Mesenchymal stem cell (in vitro differentiated cells and primary cell): ENCODE data around the gene RAP1GAP.

ENCODE experiments used
- DNase-seq: peaks from one replicate; pipeline ENCODE4 v3.0.0-alpha.2; 2013
- H2AFZ ChIP-seq: one replicate; pipeline ENCODE4 v1.6.1; 2013; ENCODE audit warnings: low read depth, mild to moderate bottlenecking, control low read depth, inconsistent platforms, low read length, moderate library complexity
- H2AK5ac ChIP-seq: 2 replicates; pipeline ENCODE4 v1.6.1; 2013; ENCODE audit warnings: low read length, moderate library complexity, mild to moderate bottlenecking, inconsistent platforms; ENCODE audit not compliant: severe bottlenecking
- H2BK120ac ChIP-seq: one replicate; pipeline ENCODE4 v1.6.1; 2013; ENCODE audit warnings: low read depth, mild to moderate bottlenecking, inconsistent platforms, low read length, moderate library complexity
- H2BK12ac ChIP-seq, 2 experiments: one replicate each; pipeline ENCODE4 v1.6.1; 2013; ENCODE audit warnings: inconsistent platforms in 2 of 2, low read length in 2 of 2, mild to moderate bottlenecking in 2 of 2, moderate library complexity in 2 of 2, control low read depth in 1 of 2
- H2BK15ac ChIP-seq: one replicate; pipeline ENCODE4 v1.6.1; 2013; ENCODE audit warnings: mild to moderate bottlenecking, low read depth, inconsistent platforms; ENCODE audit not compliant: poor library complexity, severe bottlenecking
- H2BK5ac ChIP-seq: 2 replicates; pipeline ENCODE4 v1.6.1; 2013; ENCODE audit warnings: low read depth, mild to moderate bottlenecking, low read length, control low read depth, inconsistent platforms; ENCODE audit not compliant: poor library complexity, severe bottlenecking
- H3K14ac ChIP-seq, 2 experiments: one replicate each; pipeline ENCODE4 v1.6.1; 2013; ENCODE audit warnings: inconsistent platforms in 2 of 2, low read length in 2 of 2, control low read depth in 1 of 2, mild to moderate bottlenecking in 1 of 2, moderate library complexity in 1 of 2
- H3K18ac ChIP-seq, 2 experiments: one replicate each; pipeline ENCODE4 v1.6.1; 2013; ENCODE audit warnings: inconsistent platforms in 2 of 2, low read length in 2 of 2, control low read depth in 1 of 2, low read depth in 1 of 2, mild to moderate bottlenecking in 1 of 2
- H3K23ac ChIP-seq, 2 experiments: one replicate each; pipeline ENCODE4 v1.6.1; 2013; ENCODE audit warnings: inconsistent platforms in 2 of 2, low read length in 2 of 2, mild to moderate bottlenecking in 2 of 2, moderate library complexity in 2 of 2, control low read depth in 1 of 2
- H3K27ac ChIP-seq: 2 replicates; pipeline ENCODE4 v1.5.1; 2013; ENCODE audit warnings: mild to moderate bottlenecking, moderate library complexity, low read length, control low read depth, inconsistent platforms; ENCODE audit not compliant: poor library complexity, severe bottlenecking
- H3K27me3 ChIP-seq, 2 experiments: 2 replicates each; pipeline versions ENCODE4 v1.6.1 to v1.7.0; 2013; ENCODE audit warnings: low read length in 2 of 2, mild to moderate bottlenecking in 2 of 2, moderate library complexity in 2 of 2, control low read depth in 1 of 2, inconsistent platforms in 1 of 2; ENCODE audit not compliant: control insufficient read depth in 1 of 2, insufficient read depth in 1 of 2
- H3K36me3 ChIP-seq, 2 experiments: 2 replicates each; pipeline versions ENCODE4 v1.6.1 to v1.7.0; 2013; ENCODE audit warnings: low read length in 2 of 2, control low read depth in 1 of 2, inconsistent platforms in 1 of 2, low read depth in 1 of 2, mild to moderate bottlenecking in 1 of 2; ENCODE audit not compliant: insufficient read depth in 2 of 2, control insufficient read depth in 1 of 2
- H3K4ac ChIP-seq, 2 experiments: one replicate each; pipeline ENCODE4 v1.6.1; 2013; ENCODE audit warnings: inconsistent platforms in 2 of 2, low read length in 2 of 2, mild to moderate bottlenecking in 2 of 2, moderate library complexity in 2 of 2, control low read depth in 1 of 2, low read depth in 1 of 2
- H3K4me1 ChIP-seq: 2 replicates; pipeline ENCODE4 v1.6.1; 2013; ENCODE audit warnings: low read depth, low read length, control low read depth; ENCODE audit not compliant: control insufficient read depth, insufficient read depth
- H3K4me2 ChIP-seq: 2 replicates; pipeline ENCODE4 v1.6.1; 2013; ENCODE audit warnings: low read length, mild to moderate bottlenecking, inconsistent platforms; ENCODE audit not compliant: poor library complexity, severe bottlenecking
- H3K4me3 ChIP-seq, 2 experiments: 2 replicates each; pipeline versions ENCODE4 v1.5.1 to v1.7.0; 2013; ENCODE audit warnings: low read length in 2 of 2, mild to moderate bottlenecking in 2 of 2, control low read depth in 1 of 2, low read depth in 1 of 2; ENCODE audit not compliant: insufficient read depth in 1 of 2
- H3K79me1 ChIP-seq: replicated peaks from 2 replicates; pipeline ENCODE4 v1.6.1; 2013; ENCODE audit warnings: mild to moderate bottlenecking, control low read depth, low read length, inconsistent platforms; ENCODE audit not compliant: poor library complexity, severe bottlenecking
- H3K9ac ChIP-seq: 2 replicates; pipeline ENCODE4 v1.7.0; 2013; ENCODE audit warnings: mild to moderate bottlenecking, low read length, moderate library complexity
- H3K9me3 ChIP-seq: 2 replicates; pipeline ENCODE4 v1.7.0; 2013; ENCODE audit warnings: mild to moderate bottlenecking, low read length; ENCODE audit not compliant: control insufficient read depth
- H4K8ac ChIP-seq: one replicate; pipeline ENCODE4 v1.6.1; 2013; ENCODE audit warnings: inconsistent platforms, mild to moderate bottlenecking, low read length, moderate library complexity
- H4K91ac ChIP-seq: one replicate; pipeline ENCODE4 v1.6.1; 2013; ENCODE audit warnings: mild to moderate bottlenecking, low read length, inconsistent platforms
- WGBS: methylation state at CpG from one replicate; pipeline ENCODE4 v1.1.7; 2013; ENCODE audit warnings: mixed read lengths; 5-methylcytosine and 5-hydroxymethylcytosine counted together

Gene RAP1GAP

DNA sequence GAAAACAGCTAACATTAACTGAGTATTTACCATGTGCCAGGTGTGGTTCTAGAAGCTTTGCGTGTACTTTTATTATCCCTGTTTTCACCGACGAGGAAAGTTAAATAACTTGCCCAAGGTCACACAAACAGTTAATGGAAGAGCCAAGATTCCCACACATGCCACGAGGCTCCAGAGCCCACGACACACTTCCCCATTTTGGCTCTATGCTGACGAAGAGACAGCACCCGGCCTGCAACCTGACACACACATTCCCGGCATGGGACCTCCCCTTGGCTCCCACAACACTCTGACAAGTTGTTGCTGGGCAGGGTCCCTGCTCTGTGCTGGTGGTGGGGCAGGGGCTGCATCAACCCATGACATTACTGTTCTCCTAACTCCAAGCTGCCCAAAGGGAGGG, 52.8 kb downstream of the RAP1GAP start:
- Histone ChIP-seq H3K9ac (no peak overlapping the region), H4K91ac (no peak overlapping the region), H2BK12ac (no peak overlapping the region), H2AFZ (no peak overlapping the region), H2BK5ac (no peak overlapping the region), H2BK120ac (no peak overlapping the region), H3K9me3 (no peaks in the 10 kb centered on the region), H3K23ac (no peak overlapping the region), H3K14ac (no peak overlapping the region), H3K27ac (no peak overlapping the region), H3K27me3 (peaks cover 31 to 77% of the 10 kb centered on the region in 2 experiments), H2AK5ac (no peak overlapping the region), H3K4me3 (no peak overlapping the region), H3K18ac (no peak overlapping the region), H4K8ac (no peak overlapping the region), H3K4ac (no peak overlapping the region), H3K4me2 (no peak overlapping the region), H2BK15ac (no peak overlapping the region), H3K79me1 (no peaks in the 10 kb centered on the region), H3K4me1 (peaks cover 9% of the 10 kb centered on the region), H3K36me3 (peaks cover 0 to 9% of the 10 kb centered on the region in 2 experiments)
- 75% methylated on average over 8 of the region's 8 CpGs for WGBS
- no peak for DNase-seq

DNA sequence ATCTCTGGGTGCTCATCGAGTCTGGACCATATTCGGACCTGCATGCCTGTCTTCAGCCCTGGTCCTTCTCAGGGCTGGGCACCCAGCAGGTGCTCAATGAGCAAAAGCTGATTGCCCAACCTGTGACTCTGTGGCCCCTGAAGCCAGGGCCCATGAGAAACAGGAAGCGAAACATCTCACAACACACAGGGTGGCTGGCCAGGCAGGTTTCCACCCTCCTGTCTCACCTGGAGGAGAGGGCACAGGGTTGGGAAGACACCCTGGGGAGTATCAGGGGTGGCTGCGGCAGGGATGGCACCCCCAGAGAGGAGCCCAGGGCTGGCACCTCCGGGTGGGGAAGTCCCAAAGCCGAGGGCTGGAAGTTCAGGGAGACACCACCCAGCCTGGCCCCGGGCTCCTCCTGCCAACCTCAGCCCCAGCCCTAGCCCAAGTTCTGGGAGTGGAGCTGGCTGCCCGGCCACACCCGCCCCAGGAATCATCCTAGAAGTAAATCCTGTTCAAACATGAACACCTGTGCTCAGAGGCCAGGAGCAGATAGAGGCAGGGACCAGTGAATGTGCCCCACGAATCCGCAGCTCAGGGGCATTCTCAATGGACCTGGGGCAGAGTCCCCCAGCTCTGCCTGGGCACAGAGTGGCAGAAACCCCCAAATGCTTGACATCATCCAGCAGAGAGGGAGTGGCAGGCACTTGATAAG, 54.6 kb downstream of the RAP1GAP start:
- H2BK12ac ChIP-seq, result no peak overlapping the region
- no peak for DNase-seq
- peaks cover 6% of the 10 kb centered on the region for H3K4me1 ChIP-seq
- no peak overlapping the region for H4K91ac ChIP-seq
- H2BK15ac ChIP-seq, result no peak overlapping the region
- no peak overlapping the region for H2BK120ac ChIP-seq
- H3K27me3 ChIP-seq, result peaks cover 34 to 72% of the 10 kb centered on the region in 2 experiments
- H3K23ac ChIP-seq, result no peak overlapping the region
- H3K18ac ChIP-seq, result no peak overlapping the region
- WGBS, result 88% methylated on average over 11 of the region's 11 CpGs
- H3K4ac ChIP-seq, result no peak overlapping the region
- H3K36me3 ChIP-seq, result peaks cover 0 to 12% of the 10 kb centered on the region in 2 experiments
- no peak overlapping the region for H3K4me2 ChIP-seq
- no peak overlapping the region for H2BK5ac ChIP-seq
- H2AFZ ChIP-seq, result no peak overlapping the region
- H3K14ac ChIP-seq, result no peak overlapping the region
- H3K9me3 ChIP-seq, result no peaks in the 10 kb centered on the region
- H3K27ac ChIP-seq, result no peak overlapping the region
- no peak overlapping the region for H2AK5ac ChIP-seq
- H3K4me3 ChIP-seq, result no peak overlapping the region
- H3K79me1 ChIP-seq, result no peaks in the 10 kb centered on the region
- H3K9ac ChIP-seq, result no peak overlapping the region
- H4K8ac ChIP-seq, result no peak overlapping the region

- Histone ChIP-seq H3K4me3 (no peak overlapping the region), H3K9me3 (no peaks in the 10 kb centered on the region), H3K9ac (no peak overlapping the region), H3K4me2 (no peak overlapping the region), H4K8ac (no peak overlapping the region), H2BK12ac (no peak overlapping the region), H2AK5ac (no peak overlapping the region), H2BK120ac (no peak overlapping the region), H3K18ac (no peak overlapping the region), H3K23ac (no peak overlapping the region), H4K91ac (no peak overlapping the region), H3K27ac (no peak overlapping the region), H3K79me1 (no peaks in the 10 kb centered on the region), H3K14ac (no peak overlapping the region), H2AFZ (no peak overlapping the region), H2BK15ac (no peak overlapping the region), H3K4ac (no peak overlapping the region), H3K36me3 (peaks cover 0 to 12% of the 10 kb centered on the region in 2 experiments), H3K27me3 (peaks cover 30 to 63% of the 10 kb centered on the region in 2 experiments), H3K4me1 (peaks cover 3% of the 10 kb centered on the region), H2BK5ac (no peak overlapping the region)
- no peak for DNase-seq
- WGBS, result 80% methylated on average over 19 of the region's 19 CpGs
These were observed 55.9 kb downstream of the RAP1GAP start for GRCh38 chr1:21613072-21613867.

- no peak overlapping the region for H2BK120ac ChIP-seq
- H2AK5ac ChIP-seq, result no peak overlapping the region
- H3K4me1 ChIP-seq, result peaks cover 10% of the 10 kb centered on the region
- no peak overlapping the region for H3K18ac ChIP-seq
- H3K23ac ChIP-seq, result no peak overlapping the region
- no peak overlapping the region for H2AFZ ChIP-seq
- H2BK15ac ChIP-seq, result no peak overlapping the region
- no peak overlapping the region for H3K4ac ChIP-seq
- no peak overlapping the region for H3K4me2 ChIP-seq
- no peaks in the 10 kb centered on the region for H3K79me1 ChIP-seq
- no peaks in the 10 kb centered on the region for H3K9me3 ChIP-seq
- H2BK5ac ChIP-seq, result no peak overlapping the region
- no peak overlapping the region for H3K4me3 ChIP-seq
- H3K27ac ChIP-seq, result no peak overlapping the region
- H2BK12ac ChIP-seq, result no peak overlapping the region
- peaks cover 0 to 12% of the 10 kb centered on the region in 2 experiments for H3K36me3 ChIP-seq
- no peak overlapping the region for H3K9ac ChIP-seq
- no peak overlapping the region for H3K14ac ChIP-seq
- H4K8ac ChIP-seq, result no peak overlapping the region
- H4K91ac ChIP-seq, result no peak overlapping the region
- peaks cover 30 to 65% of the 10 kb centered on the region in 2 experiments for H3K27me3 ChIP-seq
- 95% methylated on average over 13 of the region's 13 CpGs for WGBS
- no peak for DNase-seq
These were observed 57.1 kb downstream of the RAP1GAP start for GRCh38 chr1:21612057-21612456.
